Breast epithelium (tissue), 4 donors: ENCODE data around the gene DYSF. TPM values are rescaled to one million over a fixed set of nuclear protein-coding genes. Genes with fewer than 3 reads are reported as not detected.

Source experiments
- DNase-seq, 2 donors: peaks; one replicate each; pipeline ENCODE4 v3.0.0-alpha.2; 2019; ENCODE audit warnings: low spot score in 2 of 2
- H3K27ac ChIP-seq, 2 donors: fragments of 200-600 bp; sonication (generic) in 1 of 2; one replicate each; pipeline ENCODE4 v1.5.1; 2016 to 2019; ENCODE audit warnings: mild to moderate bottlenecking in 1 of 2
- H3K27me3 ChIP-seq, 2 donors: fragments of 200-600 bp; sonication (generic) in 1 of 2; one replicate each; pipeline versions ENCODE4 v1.5.1 to v1.6.0; 2017 to 2019; ENCODE audit warnings: control low read depth in 1 of 2, mild to moderate bottlenecking in 1 of 2
- H3K36me3 ChIP-seq: fragments of 200-600 bp; one replicate; pipeline ENCODE4 v1.5.1; 2019
- H3K4me1 ChIP-seq, 2 donors: fragments of 200-600 bp; sonication (generic); one replicate each; pipeline ENCODE4 v1.5.1; 2016 to 2019; ENCODE audit warnings: control low read depth in 1 of 2
- H3K4me3 ChIP-seq, 3 donors: fragments of 200-600 bp; sonication (generic); 1 replicate in 2 of 3; 2 replicates in 1 of 3; pipeline ENCODE4 v1.5.1; 2016 to 2019; ENCODE audit warnings: mild to moderate bottlenecking in 3 of 3, moderate library complexity in 2 of 3
- H3K9me3 ChIP-seq, 2 donors: fragments of 200-600 bp; sonication (generic) in 1 of 2; one replicate each; pipeline ENCODE4 v1.5.1; 2016 to 2019; ENCODE audit warnings: control low read depth in 1 of 2
- POLR2A ChIP-seq: fragments of 450-650 bp; IDR thresholded peaks from one replicate; pipeline ENCODE4 v1.6.1; 2016; ENCODE audit warnings: antibody characterized with exemption, mild to moderate bottlenecking, moderate library complexity
- POLR2AphosphoS5 ChIP-seq, 3 donors: sonication (generic); formaldehyde crosslinking; IDR thresholded peaks; one replicate each; pipeline ENCODE4 v1.6.1; 2017; ENCODE audit warnings: antibody characterized with exemption in 3 of 3
- intact Hi-C: fragments of 100-400 bp; cut with DNase I; formaldehyde crosslinking; loops from one replicate; pipeline ENCODE4 v1.15.1; 2023; ENCODE audit warnings: low total_unique reads
- total RNA-seq, 3 donors: library from RNA; depleted of rRNA; stranded (reverse); fragments of >200 nt; gene quantifications; one replicate each; pipeline ENCODE4 v1.1.0, GENCODE V29; 2016
- TF ChIP-seq, protein P1 (sequence below), 3 donors: fragments of 450-650 bp; IDR thresholded peaks; one replicate each; pipeline ENCODE4 v1.5.1; 2016 to 2017; ENCODE audit warnings: antibody characterized with exemption in 3 of 3, mild to moderate bottlenecking in 3 of 3, moderate library complexity in 3 of 3

DYSF gene
- total RNA-seq, 3 donors from 2014 or later = 3.0 to 15.7 (median 4.8) TPM

DNA sequence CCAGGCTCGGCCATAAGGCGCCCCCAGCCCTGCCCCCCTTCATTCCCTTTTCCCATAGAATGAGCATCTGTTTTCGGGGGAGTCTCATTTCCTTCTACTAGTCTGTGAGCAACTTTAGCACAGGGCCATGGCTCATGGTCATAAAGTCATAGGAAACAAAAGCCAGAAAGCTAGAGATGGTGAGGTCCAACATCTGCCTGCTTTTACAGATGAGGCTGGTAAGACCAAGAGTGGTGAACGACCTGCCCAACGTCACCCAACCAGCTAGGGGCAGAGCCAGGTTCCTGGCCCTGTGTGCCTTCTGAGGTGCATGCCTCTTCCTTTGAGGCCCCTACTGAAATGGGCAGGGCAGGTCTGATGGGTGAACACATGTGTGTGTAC, 212.7 kb downstream of the DYSF start:
- H3K4me3 ChIP-seq = no peak overlapping the region
- no peak for DNase-seq
- no peaks in the 10 kb centered on the region for H3K27me3 ChIP-seq
- no peak for TF ChIP-seq POLR2A
- TF ChIP-seq, protein P1, sequence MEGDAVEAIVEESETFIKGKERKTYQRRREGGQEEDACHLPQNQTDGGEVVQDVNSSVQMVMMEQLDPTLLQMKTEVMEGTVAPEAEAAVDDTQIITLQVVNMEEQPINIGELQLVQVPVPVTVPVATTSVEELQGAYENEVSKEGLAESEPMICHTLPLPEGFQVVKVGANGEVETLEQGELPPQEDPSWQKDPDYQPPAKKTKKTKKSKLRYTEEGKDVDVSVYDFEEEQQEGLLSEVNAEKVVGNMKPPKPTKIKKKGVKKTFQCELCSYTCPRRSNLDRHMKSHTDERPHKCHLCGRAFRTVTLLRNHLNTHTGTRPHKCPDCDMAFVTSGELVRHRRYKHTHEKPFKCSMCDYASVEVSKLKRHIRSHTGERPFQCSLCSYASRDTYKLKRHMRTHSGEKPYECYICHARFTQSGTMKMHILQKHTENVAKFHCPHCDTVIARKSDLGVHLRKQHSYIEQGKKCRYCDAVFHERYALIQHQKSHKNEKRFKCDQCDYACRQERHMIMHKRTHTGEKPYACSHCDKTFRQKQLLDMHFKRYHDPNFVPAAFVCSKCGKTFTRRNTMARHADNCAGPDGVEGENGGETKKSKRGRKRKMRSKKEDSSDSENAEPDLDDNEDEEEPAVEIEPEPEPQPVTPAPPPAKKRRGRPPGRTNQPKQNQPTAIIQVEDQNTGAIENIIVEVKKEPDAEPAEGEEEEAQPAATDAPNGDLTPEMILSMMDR (IDR thresholded peaks at IDR 0.05) = no peak
- TF ChIP-seq POLR2AphosphoS5 (IDR thresholded peaks at IDR 0.05) = no peak
- H3K36me3 ChIP-seq = no peaks in the 10 kb centered on the region
- no peaks in the 10 kb centered on the region for H3K9me3 ChIP-seq
- intact Hi-C loops = no loop called here
- no peaks in the 10 kb centered on the region for H3K4me1 ChIP-seq
- no peak overlapping the region for H3K27ac ChIP-seq

DNA sequence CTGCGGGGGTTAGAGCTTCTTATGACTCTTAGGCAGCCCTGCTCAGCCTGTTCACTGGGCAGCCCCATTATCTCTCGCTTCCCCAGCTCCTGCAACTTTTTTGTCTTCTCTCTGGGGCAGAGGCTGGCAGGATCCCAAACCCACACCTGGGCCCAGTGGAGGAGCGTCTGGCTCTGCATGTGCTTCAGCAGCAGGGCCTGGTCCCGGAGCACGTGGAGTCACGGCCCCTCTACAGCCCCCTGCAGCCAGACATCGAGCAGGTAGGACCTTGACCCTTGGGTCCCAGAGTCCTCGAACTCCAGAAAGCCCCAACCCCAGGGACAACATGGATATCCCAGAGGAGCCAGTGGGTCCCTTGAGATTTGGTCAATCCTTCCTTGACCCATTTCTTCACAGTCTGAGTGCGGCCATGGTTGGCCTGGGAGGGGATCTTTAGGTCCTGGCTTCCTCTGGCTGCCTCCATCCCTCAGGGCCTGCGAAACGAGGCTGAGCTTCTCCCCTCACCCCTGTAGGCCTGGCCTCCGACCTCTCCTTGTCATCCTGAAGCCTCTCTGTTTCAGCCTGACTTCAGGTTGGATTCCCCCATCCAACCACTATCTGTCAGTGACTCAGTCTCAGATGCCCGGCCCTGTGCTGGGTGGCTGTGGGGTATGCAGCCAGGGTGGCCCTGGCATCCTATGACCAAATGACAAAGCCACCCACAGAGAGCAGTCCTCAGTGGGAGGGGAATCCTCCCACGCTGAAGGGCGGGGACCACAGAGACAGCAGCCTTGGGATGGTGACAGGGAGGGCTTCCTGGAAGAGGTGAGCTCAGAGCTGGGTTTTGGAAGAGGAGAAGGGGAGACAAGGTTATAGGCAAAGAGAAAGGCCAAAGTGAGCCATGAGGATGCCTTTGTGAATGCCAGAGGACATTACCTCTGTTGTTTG, 214.2 kb downstream of the DYSF start:
- no peak overlapping the region for H3K4me3 ChIP-seq
- H3K36me3 ChIP-seq = no peaks in the 10 kb centered on the region
- H3K27me3 ChIP-seq = no peaks in the 10 kb centered on the region
- DNase-seq = no peak
- no peaks in the 10 kb centered on the region for H3K9me3 ChIP-seq
- no peaks in the 10 kb centered on the region for H3K4me1 ChIP-seq
- H3K27ac ChIP-seq = no peak overlapping the region
- intact Hi-C loops = no loop called here
- TF ChIP-seq, protein P1 (IDR thresholded peaks at IDR 0.05) = no peak

DNA sequence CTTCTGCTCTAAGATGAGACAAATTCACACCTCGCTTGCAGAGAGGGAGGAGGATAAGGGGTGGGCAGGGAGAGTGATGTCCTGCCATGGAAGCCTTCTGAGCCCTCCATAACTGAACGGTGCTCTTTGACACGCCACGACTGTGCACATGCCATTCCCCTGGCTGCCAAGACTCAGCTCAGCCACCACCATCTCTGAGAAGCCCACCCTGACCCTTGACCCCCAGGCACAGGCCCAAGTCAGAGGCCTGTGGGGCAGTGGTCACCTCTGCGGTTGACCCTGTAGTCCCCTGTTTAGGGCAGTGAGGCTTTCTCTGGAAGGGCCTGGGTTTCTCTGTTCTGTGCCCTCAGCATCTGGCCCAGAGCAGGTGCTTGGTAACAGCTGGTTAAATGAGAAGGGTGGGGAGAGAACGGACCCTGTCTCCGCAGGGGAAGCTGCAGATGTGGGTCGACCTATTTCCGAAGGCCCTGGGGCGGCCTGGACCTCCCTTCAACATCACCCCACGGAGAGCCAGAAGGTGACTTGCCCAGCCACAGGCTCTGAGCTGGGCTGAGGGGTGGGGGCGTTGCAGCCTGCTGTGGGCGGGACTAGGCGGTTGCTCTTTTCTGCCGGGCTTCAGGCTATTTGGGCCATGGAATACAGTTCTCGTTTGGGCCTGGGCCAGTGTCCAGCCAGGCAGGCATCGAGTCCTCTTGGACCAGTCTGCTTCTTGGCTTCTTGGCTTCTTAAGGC, 215.1 kb downstream of the DYSF start:
- H3K4me3 ChIP-seq = no peak overlapping the region
- no peaks in the 10 kb centered on the region for H3K36me3 ChIP-seq
- H3K27me3 ChIP-seq = no peaks in the 10 kb centered on the region
- TF ChIP-seq, protein P1 (IDR thresholded peaks at IDR 0.05) = no peak
- TF ChIP-seq POLR2A (no peak), POLR2AphosphoS5 (IDR thresholded peaks at IDR 0.05) (no peak)
- H3K27ac ChIP-seq = no peak overlapping the region
- no peaks in the 10 kb centered on the region for H3K9me3 ChIP-seq
- H3K4me1 ChIP-seq = no peaks in the 10 kb centered on the region
- no peak for DNase-seq
- intact Hi-C loops = no loop called here

DNA sequence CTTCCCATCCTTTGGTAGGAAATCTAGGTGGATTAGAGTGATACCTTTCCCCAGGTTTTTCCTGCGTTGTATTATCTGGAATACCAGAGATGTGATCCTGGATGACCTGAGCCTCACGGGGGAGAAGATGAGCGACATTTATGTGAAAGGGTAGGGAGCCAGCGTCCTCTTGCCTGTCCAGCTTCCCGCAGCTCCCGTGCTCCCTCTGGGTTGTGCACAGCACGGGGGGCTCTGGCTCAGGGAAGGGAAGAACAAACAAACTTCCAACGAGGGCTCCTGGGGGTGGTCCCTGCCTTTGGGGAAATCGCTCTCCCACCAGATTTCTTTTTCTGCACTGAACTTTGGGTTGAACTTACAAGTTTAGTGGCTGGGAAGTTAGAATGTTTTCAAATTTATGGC, 215.7 kb downstream of the DYSF start:
- Histone ChIP-seq H3K27me3 (no peaks in the 10 kb centered on the region), H3K36me3 (no peaks in the 10 kb centered on the region), H3K9me3 (no peaks in the 10 kb centered on the region), H3K4me3 (no peak overlapping the region), H3K4me1 (no peaks in the 10 kb centered on the region), H3K27ac (no peak overlapping the region)
- intact Hi-C loops = no loop called here
- DNase-seq = no peak
- TF ChIP-seq, protein P1 (IDR thresholded peaks at IDR 0.05) = no peak
- TF ChIP-seq POLR2A (no peak), POLR2AphosphoS5 (IDR thresholded peaks at IDR 0.05) (no peak)
